GOT3 (cell line): ENCODE measurements around the gene NBDY.
"Not testable (repeated sequence)": the region's sequence is repeated elsewhere in the genome, so short reads cannot be mapped to it uniquely, and the experiment has no call there.

ENCODE experiments used
- DNase-seq: peaks from one replicate; lab custom pipeline; 2025; ENCODE audit warnings: mixed read lengths; lab: John Stamatoyannopoulos, UW

The NBDY gene, protein sequence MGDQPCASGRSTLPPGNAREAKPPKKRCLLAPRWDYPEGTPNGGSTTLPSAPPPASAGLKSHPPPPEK

GRCh38 chrX:56729152-56729850 lies at the start of gene NBDY:
Gene NBDY (plus strand): TSS chrX:56729243. CDS start chrX:56729354, 111 bp downstream.
- no peak for DNase-seq

DNA sequence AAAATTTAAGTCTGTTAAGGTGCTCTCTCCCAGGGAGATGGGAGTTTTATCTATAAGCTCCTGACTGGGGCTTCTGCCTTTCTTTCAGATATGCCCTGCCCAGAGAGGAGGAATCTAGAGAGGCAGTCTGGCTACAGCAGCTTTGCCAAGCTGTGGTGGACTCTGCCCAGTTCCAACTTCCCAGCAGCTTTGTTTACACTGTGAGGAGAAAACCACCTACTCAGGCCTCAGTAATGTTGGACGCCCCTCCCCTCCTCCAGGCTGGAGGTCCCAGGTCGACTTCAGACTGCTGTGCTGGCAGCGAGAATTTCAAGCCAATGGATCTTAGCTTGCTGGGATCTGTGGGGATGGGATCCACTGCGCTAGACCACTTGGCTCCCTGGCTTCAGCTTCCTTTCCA lies 24.5 kb upstream of the NBDY start:
- not testable (repeated sequence) for DNase-seq

DNA sequence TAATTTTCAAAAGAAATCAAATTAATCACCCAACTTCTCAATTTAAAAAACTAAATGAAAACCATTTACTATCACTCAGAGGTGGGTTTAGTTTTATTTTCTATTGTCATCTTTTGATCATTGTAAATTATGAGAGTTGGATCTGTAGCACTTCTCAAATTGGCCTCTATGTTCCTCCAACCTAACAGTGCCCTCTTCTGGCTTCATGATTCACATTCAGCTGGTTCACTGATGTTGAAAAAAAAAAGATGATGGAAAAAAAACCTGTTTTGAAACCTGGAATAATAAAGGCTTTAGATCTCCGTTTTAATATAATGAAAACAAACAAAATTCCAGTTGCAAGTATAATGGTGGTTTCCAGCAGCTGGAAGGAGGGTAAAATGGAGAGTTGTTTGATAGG lies 2.4 kb upstream of the NBDY start:
- DNase-seq = no peak

DNA sequence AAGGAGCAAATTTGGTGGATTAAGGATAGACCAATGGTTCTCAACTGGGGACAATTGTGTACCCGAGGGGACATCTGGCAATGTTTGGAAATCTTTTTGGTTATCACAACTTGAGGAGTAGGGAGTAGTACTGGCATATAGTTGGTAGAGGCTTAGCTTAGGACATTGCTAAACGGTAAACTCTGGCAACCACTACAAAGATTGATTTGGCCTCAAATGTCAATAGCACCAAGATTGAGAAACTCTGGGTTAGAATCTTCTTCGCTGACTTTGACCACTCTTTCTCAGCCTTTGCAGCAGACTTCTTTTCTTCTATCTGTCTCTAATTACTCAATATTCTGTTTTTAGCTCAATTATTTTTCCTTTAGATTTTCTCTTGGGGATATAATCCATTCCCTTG lies 1.5 kb upstream of the NBDY start:
- no peak for DNase-seq

- DNase-seq = no peak
Observed at GRCh38 chrX:56728321-56728720, 722 bp upstream of the NBDY start.

DNA sequence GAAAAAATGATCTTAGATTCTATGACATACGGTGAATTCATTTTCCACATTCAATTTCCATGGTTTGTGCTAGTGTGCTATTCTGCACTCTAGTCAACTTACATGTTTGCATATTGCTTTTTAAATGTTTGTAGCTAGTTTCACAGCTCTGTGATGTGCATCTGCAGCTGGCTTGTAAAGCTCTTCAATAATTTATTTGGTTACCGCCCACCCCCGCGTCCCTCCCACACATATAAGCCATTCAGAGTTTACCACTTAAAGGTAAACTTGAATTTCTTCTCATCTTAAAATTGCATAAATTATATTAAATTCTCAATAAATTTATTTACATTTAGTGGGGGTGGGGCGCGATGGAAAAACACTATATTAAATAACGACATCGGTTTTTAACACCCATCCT lies 291 bp upstream of the NBDY start:
- no peak for DNase-seq

GRCh38 chrX:56733459-56734046 lies 4.5 kb downstream of the NBDY start:
- no peak for DNase-seq

DNA sequence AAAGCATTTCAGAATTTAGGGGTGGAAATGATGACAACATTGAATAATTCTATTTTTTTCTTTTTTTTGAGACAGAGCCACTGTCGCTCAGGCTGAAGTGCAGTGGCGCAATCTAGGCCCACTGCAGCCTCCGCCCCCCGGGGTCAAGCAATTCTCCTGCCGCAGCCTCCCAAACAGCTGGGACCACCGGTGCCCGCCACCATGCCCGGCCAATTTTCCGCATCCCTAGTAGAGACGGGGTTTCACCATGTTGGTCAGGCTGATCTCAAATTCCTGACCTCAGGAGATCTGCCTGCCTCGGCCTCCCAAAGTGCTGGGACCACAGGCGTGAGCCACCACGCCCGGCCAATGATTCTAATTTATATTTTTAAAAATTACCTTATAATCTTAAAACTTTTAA lies 7.2 kb downstream of the NBDY start:
- no peak for DNase-seq

- DNase-seq = no peak
Observed at GRCh38 chrX:56738670-56739069, 9.6 kb downstream of the NBDY start.

DNA sequence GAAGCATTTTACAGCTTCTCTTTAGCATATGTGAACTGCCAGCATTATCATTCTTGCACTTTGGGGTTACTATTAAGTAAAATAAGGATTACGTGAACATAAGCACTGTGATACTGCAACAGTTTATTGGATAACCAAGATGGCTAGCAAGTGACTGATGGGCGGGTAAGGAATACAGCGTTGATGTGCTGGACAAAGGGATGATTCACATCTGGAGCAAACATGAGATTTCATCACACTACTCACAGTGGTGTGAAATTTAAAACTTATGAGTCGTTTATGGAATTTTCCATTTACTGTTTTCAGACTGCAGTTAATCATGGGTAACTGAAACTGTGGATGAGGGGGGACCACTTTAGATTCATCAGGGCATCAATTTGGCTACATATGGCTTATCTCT lies 16.0 kb downstream of the NBDY start:
- DNase-seq = no peak

DNA sequence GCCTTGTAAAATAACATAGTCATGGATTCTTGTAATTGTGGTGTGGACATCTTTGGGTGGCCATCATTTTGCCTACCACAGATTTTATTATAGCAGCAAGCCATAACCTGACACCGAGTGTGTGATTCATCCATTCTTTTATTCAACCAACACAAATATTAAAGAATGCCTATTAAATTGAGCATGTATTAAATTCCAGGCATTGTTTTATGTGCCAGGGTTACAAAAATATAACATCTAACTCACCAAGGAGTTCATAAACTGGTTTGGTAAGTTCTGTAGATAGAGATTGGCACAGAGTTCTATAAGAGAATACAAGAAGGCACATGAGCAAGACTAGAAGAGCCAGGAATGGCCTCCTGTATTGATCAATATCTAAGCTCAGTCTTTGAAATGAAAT lies 18.0 kb downstream of the NBDY start:
- no peak for DNase-seq

GRCh38 chrX:56751071-56751470 lies 22.0 kb downstream of the NBDY start:
- DNase-seq = no peak

DNA sequence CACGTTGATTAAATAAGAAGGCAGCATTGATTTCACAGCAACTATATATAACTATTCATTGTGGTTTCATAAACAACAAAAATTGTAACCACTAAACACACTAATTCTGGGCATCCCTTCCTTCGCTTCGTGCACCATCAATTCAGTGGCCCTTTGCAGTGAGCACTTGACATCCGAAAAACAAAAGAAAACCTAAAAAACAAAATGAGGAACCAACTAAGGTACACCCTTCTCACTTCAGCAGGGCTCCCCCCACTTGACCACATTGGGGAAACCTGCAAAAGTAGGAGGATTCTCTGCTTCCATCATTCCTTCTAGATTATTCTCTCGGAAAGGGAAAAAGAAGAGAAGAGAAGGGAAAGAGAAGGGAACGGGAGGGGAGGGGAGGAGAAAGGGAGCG lies 28.3 kb downstream of the NBDY start:
- DNase-seq = no peak

DNA sequence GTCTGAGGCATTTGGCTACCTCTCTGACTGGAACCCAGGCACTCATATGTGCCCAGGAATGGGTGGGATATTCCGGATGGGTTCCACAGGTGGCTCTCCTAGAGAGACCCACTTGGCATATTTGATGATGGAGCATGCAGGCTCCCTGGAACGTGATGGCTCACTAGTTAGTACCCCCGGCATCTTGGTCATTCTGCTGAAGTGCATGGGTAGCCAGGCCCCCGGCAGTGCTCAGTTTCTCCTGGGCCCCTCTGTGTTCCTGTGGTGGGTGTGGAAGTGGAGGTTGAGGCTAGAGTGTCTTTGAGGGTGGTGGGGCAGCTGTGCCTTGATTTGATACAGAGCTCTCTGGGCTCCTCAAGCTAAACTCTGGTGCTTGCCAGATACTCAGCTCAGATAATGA lies 29.4 kb downstream of the NBDY start:
- DNase-seq = no peak

DNA sequence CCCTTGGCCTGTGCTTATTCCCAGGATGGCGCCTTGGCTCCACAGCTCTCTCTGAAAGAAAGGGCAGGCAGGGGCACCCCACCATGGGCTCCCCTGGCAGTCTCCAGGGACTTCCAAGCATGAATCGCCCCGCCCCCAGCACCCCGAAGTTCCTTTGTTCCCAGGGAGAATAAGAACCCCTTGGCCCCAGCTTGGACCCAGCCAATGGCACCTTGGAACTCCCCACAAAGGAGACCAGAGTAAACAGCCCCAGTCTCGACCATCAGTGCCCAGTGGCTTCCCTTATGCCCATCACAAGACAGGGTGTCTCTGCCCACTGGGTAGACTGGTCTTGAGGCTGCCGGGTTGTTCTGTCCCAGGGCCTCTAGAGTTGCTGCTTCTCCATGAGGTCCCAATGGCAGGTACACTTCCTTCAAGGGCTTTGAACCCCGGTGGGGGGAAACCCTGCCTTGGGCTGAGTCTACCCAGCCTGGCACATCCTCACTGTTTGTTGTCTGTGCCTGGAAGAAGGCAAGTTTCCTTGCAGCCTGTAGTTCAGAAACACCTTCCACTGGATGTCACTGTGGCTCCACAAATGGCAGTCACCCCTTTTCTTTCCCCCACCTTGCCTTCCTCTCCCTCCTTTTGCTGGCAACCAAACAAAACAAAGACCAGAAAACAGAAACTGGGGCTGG lies 30.8 kb downstream of the NBDY start:
- no peak for DNase-seq

DNA sequence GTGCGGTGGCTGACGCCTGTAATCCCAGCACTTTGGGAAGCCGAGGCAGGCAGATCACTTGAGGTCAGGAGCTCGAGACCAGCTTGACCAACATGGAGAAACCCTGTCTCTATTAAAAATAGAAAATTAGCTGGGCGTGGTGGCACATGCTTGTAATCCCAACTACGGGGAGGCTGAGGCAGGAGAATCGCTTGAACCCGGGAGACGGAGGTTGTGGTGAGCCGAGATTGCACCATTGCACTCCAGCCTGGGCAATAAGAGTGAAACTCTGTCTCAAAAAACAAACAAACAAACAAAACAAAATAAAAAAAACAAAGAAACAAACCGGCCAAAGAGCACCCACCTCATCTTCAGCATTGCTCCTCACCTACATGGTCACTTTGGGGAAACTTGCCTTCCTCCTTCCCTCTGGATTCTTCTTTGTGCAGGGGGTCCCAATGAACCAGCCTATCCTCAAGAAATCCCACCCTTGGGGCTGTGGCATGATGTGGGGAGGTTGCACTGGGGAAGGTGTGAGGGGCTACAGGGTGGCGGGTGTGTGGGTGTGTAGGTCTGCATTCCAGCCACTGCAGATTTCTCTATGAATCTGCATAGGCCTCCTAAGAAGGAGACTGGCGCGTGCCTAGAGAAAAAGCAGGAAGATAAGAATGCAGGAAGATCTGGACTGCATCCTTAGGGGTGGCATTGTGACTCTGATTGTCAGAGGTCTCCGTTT lies 31.5 kb downstream of the NBDY start:
- not testable (repeated sequence) for DNase-seq

DNA sequence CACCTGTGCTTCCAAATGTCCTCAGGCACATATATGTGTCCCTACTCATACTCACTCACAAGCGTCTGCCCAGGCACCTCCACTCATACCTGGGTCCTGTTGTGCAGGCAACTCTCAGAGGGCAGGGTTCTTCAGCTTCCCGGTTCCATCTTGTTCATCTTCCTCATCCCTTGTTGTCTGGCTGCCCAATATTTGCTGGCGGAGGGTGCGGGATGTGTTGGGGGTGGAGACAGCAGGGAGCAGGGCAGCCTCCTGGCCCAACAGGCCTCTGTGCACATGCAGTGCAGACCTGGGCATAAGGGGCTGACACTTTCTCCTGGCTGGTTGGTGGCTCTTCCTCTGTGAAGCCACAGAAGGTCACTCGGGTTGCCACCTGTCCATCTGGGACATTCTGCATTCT lies 32.1 kb downstream of the NBDY start:
- no peak for DNase-seq

- no peak for DNase-seq
Observed at GRCh38 chrX:56762220-56762619, 33.2 kb downstream of the NBDY start.

GRCh38 chrX:56762707-56763555 lies 33.9 kb downstream of the NBDY start:
- no peak for DNase-seq

- no peak for DNase-seq
Observed at GRCh38 chrX:56763556-56764152, 34.6 kb downstream of the NBDY start.
